Keratinocyte (primary cell): Measurements from ENCODE around the gene CFAP43. TPM values are rescaled to one million over a fixed set of nuclear protein-coding genes. Genes with fewer than 3 reads are reported as not detected.

Source experiments
- DNase-seq: peaks from one replicate; pipeline ENCODE4 v3.0.0-alpha.2; 2011; ENCODE audit warnings: low read depth, missing footprints, low spot score
- FAIRE-seq: peaks from 2 replicates; lab custom pipeline; 2011; peaks lifted over from hg19 to GRCh38; lab: Jason Lieb, UNC
- H2AFZ ChIP-seq: 2 replicates; pipeline ENCODE4 v1.6.0; 2012; ENCODE audit warnings: low read length, control low read depth, inconsistent platforms; ENCODE audit not compliant: control insufficient read depth
- H3K27ac ChIP-seq: 2 replicates; pipeline ENCODE4 v1.5.1; 2011; ENCODE audit warnings: low read length; ENCODE audit not compliant: control insufficient read depth, insufficient read depth
- H3K27me3 ChIP-seq: 3 replicates; pipeline ENCODE4 v1.6.0; 2011; ENCODE audit warnings: low read length; ENCODE audit not compliant: control insufficient read depth, insufficient read depth; ENCODE audit errors: extremely low read depth
- H3K36me3 ChIP-seq, 2 experiments: 2 replicates in 1 of 2; 3 replicates in 1 of 2; pipeline ENCODE4 v1.5.1; 2011; ENCODE audit warnings: low read length in 2 of 2, mild to moderate bottlenecking in 1 of 2; ENCODE audit not compliant: control insufficient read depth in 2 of 2, insufficient read depth in 2 of 2; ENCODE audit errors: extremely low read depth in 1 of 2
- H3K4me1 ChIP-seq: 3 replicates; pipeline ENCODE4 v1.5.1; 2011; ENCODE audit warnings: low read length; ENCODE audit not compliant: control insufficient read depth, insufficient read depth; ENCODE audit errors: extremely low read depth
- H3K4me2 ChIP-seq: 3 replicates; pipeline ENCODE4 v1.6.0; 2011; ENCODE audit warnings: low read depth, low read length; ENCODE audit not compliant: control insufficient read depth, insufficient read depth; ENCODE audit errors: extremely low read depth
- H3K4me3 ChIP-seq, 3 experiments: fragments of 200-600 bp in 1 of 3; sonication (generic) in 1 of 3; 2 replicates in 2 of 3; 3 replicates in 1 of 3; pipeline ENCODE4 v1.5.1; 2011 to 2016; ENCODE audit warnings: low read length in 3 of 3, mild to moderate bottlenecking in 3 of 3, control low read depth in 2 of 3, inconsistent platforms in 1 of 3, low read depth in 1 of 3, mixed read lengths in 1 of 3, mixed run types in 1 of 3, moderate library complexity in 1 of 3; ENCODE audit not compliant: control insufficient read depth in 2 of 3, insufficient read depth in 2 of 3; ENCODE audit errors: extremely low read depth in 1 of 3
- H3K79me2 ChIP-seq: 2 replicates; pipeline ENCODE4 v1.6.0; 2012; ENCODE audit warnings: low read length; ENCODE audit not compliant: control insufficient read depth, insufficient read depth
- H3K9ac ChIP-seq: 3 replicates; pipeline ENCODE4 v1.6.0; 2011; ENCODE audit warnings: low read length; ENCODE audit not compliant: control insufficient read depth, insufficient read depth; ENCODE audit errors: extremely low read depth
- H3K9me1 ChIP-seq: 3 replicates; pipeline ENCODE4 v1.6.0; 2011; ENCODE audit warnings: low read length; ENCODE audit not compliant: control insufficient read depth, insufficient read depth; ENCODE audit errors: extremely low read depth
- H3K9me3 ChIP-seq: 2 replicates; pipeline ENCODE4 v1.5.1; 2012; ENCODE audit warnings: low read depth, low read length; ENCODE audit not compliant: control insufficient read depth
- H4K20me1 ChIP-seq: 3 replicates; pipeline ENCODE4 v1.6.0; 2011; ENCODE audit warnings: low read length; ENCODE audit not compliant: control insufficient read depth, insufficient read depth; ENCODE audit errors: extremely low read depth
- EZH2 ChIP-seq: IDR thresholded peaks from one replicate; pipeline ENCODE4 v1.6.1; 2012; ENCODE audit warnings: inconsistent platforms, mild to moderate bottlenecking, low read length, moderate library complexity
- dilution Hi-C: fragments of 300-500 bp; cut with MboI; formaldehyde crosslinking; loops from one replicate; pipeline ENCODE4 v1.7.0; 2020; ENCODE audit warnings: low sequenced_read_pairs; ENCODE audit not compliant: extremely low pct_ligation_motif_present
- polyA plus RNA-seq, 5 experiments: library from polyadenylated mRNA; depleted of rRNA in 3 of 5; stranded (reverse) in 3 of 5; stranded (forward) in 1 of 5; unstranded in 1 of 5; fragments of >200 nt; gene quantifications; 1 replicate in 1 of 5; 2 replicates in 3 of 5; 3 replicates in 1 of 5; pipeline versions ENCODE4 v1.2.1 to v1.2.3, GENCODE V29; 2011 to 2012; ENCODE audit warnings: missing spikeins in 2 of 5, low read depth in 1 of 5, low replicate concordance in 1 of 5
- TF ChIP-seq, protein P1 (sequence below), 3 experiments: IDR thresholded peaks in 1 of 3; conservative IDR thresholded peaks in 1 of 3; optimal IDR thresholded peaks in 1 of 3; 2 replicates in 2 of 3; 3 replicates in 1 of 3; pipeline versions ENCODE3 to v1.5.1; 2011; ENCODE audit warnings: low read length in 3 of 3, mild to moderate bottlenecking in 3 of 3, moderate library complexity in 2 of 3, control low read depth in 1 of 3, inconsistent platforms in 1 of 3; ENCODE audit not compliant: insufficient read depth in 2 of 3; ENCODE audit errors: extremely low read depth in 1 of 3

Gene CFAP43
- polyA plus RNA-seq, 1 donor (not counting 4 experiments of a cell fraction or from before 2014, with no cell fraction given): 0.25 TPM

DNA sequence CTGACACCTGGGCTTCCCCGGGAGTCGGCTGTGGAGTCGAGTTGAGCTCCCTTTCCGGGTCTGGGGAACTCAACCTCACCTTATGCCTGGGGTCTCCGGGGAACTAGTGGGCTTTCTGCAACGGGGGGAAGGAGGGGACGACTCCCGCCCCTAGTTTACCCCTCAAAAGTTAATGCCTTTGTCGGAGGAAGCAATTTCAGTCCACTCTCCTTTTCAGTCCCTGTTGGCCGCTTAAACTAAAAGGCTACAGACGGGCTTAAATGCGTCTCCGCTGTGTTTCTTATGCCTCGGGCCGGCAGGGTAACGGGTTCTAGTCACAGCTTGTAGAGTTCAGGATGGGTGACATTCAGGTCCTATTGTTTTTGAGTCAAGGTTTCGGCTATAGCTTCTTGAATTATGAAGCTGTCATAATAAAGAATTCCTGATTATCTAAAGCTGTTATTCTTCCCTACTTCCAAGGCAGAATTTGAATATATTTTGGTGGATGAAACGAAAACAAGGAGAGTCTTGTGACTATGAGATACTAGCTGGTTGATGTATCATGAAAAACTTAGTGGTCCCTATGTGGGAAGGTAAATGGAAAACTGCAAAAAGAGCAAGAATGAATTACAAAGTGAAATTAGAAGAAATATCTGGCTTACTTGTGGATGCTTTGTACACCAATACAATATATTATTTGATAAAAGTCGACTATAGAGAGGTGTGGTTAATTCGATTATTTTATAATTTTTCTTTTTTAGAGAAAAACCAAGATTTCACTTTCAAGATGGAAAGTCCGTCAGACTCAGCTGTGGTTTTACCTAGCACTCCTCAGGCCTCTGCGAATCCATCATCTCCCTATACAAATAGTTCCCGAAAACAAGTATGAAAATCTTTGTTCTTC lies 109.7 kb downstream of the CFAP43 start:
- H3K4me2 ChIP-seq: peak overlapping the region; percentile 94
- peak overlapping the region; percentile 61 to 96 (median 89) for H3K4me3 ChIP-seq
- no peaks in the 10 kb centered on the region for H3K9me3 ChIP-seq
- H3K27ac ChIP-seq: peak overlapping the region; percentile 92
- H2AFZ ChIP-seq: peak overlapping the region; percentile 50
- DNase-seq (no peak), FAIRE-seq (peak; percentile 41)
- no peaks in the 10 kb centered on the region for H3K36me3 ChIP-seq
- dilution Hi-C loops: no loop called here
- peak overlapping the region; percentile 91 for H3K9ac ChIP-seq
- H4K20me1 ChIP-seq: no peaks in the 10 kb centered on the region
- TF ChIP-seq EZH2: no peak
- TF ChIP-seq, protein P1, sequence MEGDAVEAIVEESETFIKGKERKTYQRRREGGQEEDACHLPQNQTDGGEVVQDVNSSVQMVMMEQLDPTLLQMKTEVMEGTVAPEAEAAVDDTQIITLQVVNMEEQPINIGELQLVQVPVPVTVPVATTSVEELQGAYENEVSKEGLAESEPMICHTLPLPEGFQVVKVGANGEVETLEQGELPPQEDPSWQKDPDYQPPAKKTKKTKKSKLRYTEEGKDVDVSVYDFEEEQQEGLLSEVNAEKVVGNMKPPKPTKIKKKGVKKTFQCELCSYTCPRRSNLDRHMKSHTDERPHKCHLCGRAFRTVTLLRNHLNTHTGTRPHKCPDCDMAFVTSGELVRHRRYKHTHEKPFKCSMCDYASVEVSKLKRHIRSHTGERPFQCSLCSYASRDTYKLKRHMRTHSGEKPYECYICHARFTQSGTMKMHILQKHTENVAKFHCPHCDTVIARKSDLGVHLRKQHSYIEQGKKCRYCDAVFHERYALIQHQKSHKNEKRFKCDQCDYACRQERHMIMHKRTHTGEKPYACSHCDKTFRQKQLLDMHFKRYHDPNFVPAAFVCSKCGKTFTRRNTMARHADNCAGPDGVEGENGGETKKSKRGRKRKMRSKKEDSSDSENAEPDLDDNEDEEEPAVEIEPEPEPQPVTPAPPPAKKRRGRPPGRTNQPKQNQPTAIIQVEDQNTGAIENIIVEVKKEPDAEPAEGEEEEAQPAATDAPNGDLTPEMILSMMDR (optimal IDR thresholded peaks at IDR 0.05 in 1 of 3, IDR thresholded peaks at IDR 0.05 in 1 of 3, conservative IDR thresholded peaks at IDR 0.05 in 1 of 3; ENCODE audit: extremely low read depth in 1 of 3, insufficient read depth in 2 of 3, low read length in 3 of 3): no peak
- H3K79me2 ChIP-seq: peaks cover 13% of the 10 kb centered on the region
- no peaks in the 10 kb centered on the region for H3K9me1 ChIP-seq
- H3K4me1 ChIP-seq: peaks cover 42% of the 10 kb centered on the region
- H3K27me3 ChIP-seq: no peaks in the 10 kb centered on the region

DNA sequence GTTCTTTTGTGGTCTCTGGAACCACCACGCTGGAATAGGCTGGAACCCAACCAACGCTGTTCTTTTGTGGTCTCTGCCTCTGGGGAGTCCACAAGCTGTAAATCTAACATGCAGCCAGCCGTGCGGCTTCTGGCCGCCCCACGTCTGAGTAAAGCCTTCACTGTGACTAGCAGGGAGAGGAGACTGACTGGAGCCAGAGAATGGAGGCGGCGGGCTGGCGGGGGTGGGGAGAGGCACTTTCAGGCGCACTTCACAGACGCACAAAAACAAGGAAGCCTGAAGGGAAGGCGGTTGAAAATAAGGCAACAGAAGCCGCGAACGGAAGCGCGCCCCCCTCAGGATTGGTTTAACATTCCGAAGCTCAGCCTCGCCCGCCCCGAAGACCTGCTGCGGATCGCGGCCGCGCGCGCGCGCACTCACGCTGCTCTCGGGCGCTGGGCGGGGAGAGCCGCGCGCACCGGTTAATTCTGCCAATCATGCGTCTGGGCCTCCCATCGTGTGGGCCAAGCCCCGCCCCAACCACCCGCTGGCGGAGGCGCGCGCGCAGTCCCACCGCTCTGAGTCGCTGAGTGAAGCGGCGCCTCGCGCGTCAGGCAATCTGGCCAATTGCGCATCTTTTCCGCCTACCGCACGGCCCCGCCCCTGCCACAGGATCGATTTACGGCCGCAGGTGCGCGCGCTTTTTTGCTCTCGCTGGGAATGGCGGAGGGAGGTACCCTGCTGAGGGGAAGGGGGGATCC lies 110.5 kb downstream of the CFAP43 start, which contains the start of gene SFR1:
SFR1 (plus strand) TSS at position 687 of the 740 bp plus-strand sequence; CDS start at position 700, 13 bp downstream.
- peak; percentile 78 for FAIRE-seq
- Histone ChIP-seq H3K4me2 (peak within 1 kb of the TSS; percentile 98), H2AFZ (peak within 1 kb of the TSS; percentile 50), H3K9ac (peak within 1 kb of the TSS; percentile 100), H3K36me3 (no peaks in the 10 kb centered on the region), H3K79me2 (peaks cover 13% of the 10 kb centered on the region), H3K27ac (peak within 1 kb of the TSS; percentile 99), H3K9me1 (no peaks in the 10 kb centered on the region), H3K27me3 (no peaks in the 10 kb centered on the region), H3K9me3 (no peaks in the 10 kb centered on the region), H4K20me1 (no peaks in the 10 kb centered on the region), H3K4me3 (peak within 1 kb of the TSS; percentile 61 to 96 (median 89)), H3K4me1 (peaks cover 50% of the 10 kb centered on the region)
- peak; percentile 83 for DNase-seq
- TF ChIP-seq EZH2: no peak
- TF ChIP-seq, protein P1 (optimal IDR thresholded peaks at IDR 0.05 in 1 of 3, IDR thresholded peaks at IDR 0.05 in 1 of 3, conservative IDR thresholded peaks at IDR 0.05 in 1 of 3; ENCODE audit: extremely low read depth in 1 of 3, insufficient read depth in 2 of 3, low read length in 3 of 3): peak; percentile 60 to 80 (median 71)
- dilution Hi-C loops: no loop called here
